A549 treated with dexamethasone at 1 μM for 4 hours (cell line): ENCODE measurements around the gene APOL1. TPM values are rescaled to one million over a fixed set of nuclear protein-coding genes. Genes with fewer than 3 reads are reported as not detected.

Experiments
- total RNA-seq: library from RNA; stranded (reverse); fragments of 200-300 nt; extraction: Qiagen RNA extraction; gene quantifications from 5 replicates; pipeline ENCODE4 v1.2.3, GENCODE V29; 2022

APOL1 gene, protein sequence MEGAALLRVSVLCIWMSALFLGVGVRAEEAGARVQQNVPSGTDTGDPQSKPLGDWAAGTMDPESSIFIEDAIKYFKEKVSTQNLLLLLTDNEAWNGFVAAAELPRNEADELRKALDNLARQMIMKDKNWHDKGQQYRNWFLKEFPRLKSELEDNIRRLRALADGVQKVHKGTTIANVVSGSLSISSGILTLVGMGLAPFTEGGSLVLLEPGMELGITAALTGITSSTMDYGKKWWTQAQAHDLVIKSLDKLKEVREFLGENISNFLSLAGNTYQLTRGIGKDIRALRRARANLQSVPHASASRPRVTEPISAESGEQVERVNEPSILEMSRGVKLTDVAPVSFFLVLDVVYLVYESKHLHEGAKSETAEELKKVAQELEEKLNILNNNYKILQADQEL
- total RNA-seq = 14.7 to 19.4 TPM (median 16.3 TPM) in 5 replicates

DNA sequence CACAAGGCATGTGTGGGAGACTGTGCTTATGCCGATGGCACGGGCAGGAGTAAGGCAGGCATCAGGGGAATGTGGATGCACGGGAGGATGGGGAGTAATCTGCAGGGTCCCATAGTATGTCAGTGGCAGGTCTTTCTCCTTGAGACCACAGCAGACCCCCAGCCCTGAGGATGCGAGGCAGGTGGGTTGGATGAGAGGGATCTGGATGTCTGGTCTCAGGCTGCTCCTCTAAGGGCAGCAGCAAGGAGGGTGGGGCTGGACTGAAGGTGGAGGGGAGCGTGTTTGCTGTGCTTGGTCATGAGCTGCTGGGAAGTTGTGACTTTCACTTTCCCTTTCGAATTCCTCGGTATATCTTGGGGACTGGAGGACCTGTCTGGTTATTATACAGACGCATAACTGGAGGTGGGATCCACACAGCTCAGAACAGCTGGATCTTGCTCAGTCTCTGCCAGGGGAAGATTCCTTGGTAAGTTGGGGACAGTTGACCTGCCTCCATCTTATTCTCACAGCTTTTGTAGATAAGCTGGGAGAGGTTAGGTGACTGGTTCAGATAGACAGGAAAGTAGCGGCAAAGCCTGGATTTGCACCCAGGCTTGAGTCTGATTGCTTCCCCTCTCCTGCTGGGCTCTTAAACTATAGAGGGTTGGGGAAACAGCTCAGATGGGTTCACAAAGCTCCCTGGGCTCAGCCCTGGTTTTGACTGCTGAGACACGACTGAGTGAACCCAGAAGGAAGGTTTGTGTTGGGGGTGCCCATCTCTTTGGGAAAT is at the start of gene APOL1:
Gene APOL1 (plus strand): TSS at position 380 of the 769 bp plus-strand sequence. CDS start 1,823 bp downstream, outside the sequence.

DNA sequence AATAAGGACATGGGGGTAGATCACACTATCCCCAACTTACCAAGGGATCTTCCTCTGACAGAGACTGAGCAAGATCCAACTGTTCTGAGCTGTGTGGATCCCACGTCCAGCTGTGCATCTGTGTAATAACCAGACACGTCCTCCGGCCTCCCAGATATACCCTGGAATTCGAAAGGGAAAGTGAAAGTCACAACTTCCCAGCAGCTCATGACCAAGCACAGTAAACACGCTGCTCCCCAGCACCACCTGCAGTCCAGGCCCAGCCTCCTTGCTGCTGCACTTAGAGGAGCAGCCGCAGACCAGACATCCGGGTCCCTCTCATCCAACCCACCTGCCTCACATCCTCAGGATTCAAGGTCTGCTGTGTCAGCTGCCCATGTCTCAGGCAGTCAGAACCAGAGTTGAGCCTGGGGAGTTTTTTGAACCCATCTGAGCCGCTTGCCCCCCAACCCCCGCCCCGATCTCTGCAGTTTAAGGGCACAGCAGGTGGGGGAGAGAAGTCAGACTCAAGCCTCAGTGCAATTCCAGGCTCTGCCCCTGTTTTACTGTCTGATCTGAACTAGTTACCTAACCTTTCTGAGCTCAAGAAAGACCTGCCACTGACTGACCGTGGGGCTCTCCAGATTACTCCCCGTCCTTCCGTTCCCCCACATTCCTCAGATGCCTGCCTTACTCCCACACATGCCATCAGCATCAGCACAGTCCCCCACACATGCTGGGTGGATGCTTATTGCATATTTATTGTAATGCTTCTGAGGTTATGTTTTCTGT is 13.3 kb upstream of the APOL1 start, which contains the start of gene APOL2:
Gene APOL2 (minus strand): TSS at position 127 of the 771 bp plus-strand sequence. CDS start 6,365 bp downstream, outside the sequence.

Other genes starting within 250 kb of the APOL1 start
- gene RBFOX2, start 224.3 kb upstream of the APOL1 start, total RNA-seq = 24.5 to 34.6 TPM (median 32.5 TPM) in 5 replicates
- 0.05 to 0.14 TPM (median 0.07 TPM) in 5 replicates for gene APOL3, start 92.4 kb upstream of the APOL1 start, total RNA-seq
- 0.02 to 0.14 TPM in 2 of 5 replicates, not detected in the others for gene APOL4, start 51.3 kb upstream of the APOL1 start, total RNA-seq
- gene APOL2, start 13.6 kb upstream of the APOL1 start, total RNA-seq = 61.9 to 83.2 TPM (median 65.9 TPM) in 5 replicates
- 131 to 201 TPM (median 188 TPM) in 5 replicates for gene MYH9, start 134.8 kb downstream of the APOL1 start, total RNA-seq
- 60.9 to 66.2 TPM (median 62.3 TPM) in 5 replicates for gene TXN2, start 228.5 kb downstream of the APOL1 start, total RNA-seq